ENCODE results near the gene B3GNT7.

Gene B3GNT7

GRCh38 chr2:231364961-231365810 lies 30.3 kb upstream of the B3GNT7 start:
- TF ChIP-seq POLR2AphosphoS5 (IDR thresholded peaks at IDR 0.05; ENCODE audit: low read depth, low read length) (no peak), TAF1 (IDR thresholded peaks at IDR 0.05; ENCODE audit: borderline replicate concordance, insufficient read depth, low read length) (no peak), SIN3A (IDR thresholded peaks at IDR 0.05; ENCODE audit: borderline replicate concordance, insufficient read depth, low read length) (no peak), REST (IDR thresholded peaks at IDR 0.05; ENCODE audit: insufficient read depth in 1 of 2, low read depth in 2 of 2, low read length in 2 of 2) (no peak), FOXP2 (optimal IDR thresholded peaks at IDR 0.05; ENCODE audit: borderline replicate concordance, extremely low read depth, extremely low read length, insufficient read depth) (no peak)

- no peak for TF ChIP-seq TAF1 (IDR thresholded peaks at IDR 0.05; ENCODE audit: borderline replicate concordance, insufficient read depth, low read length)
Measured at GRCh38 chr2:231367178-231367577, 28.3 kb upstream of the B3GNT7 start.

- TF ChIP-seq TAF1 (IDR thresholded peaks at IDR 0.05; ENCODE audit: borderline replicate concordance, insufficient read depth, low read length): no peak
- no peak for TF ChIP-seq SIN3A (IDR thresholded peaks at IDR 0.05; ENCODE audit: borderline replicate concordance, insufficient read depth, low read length)
- TF ChIP-seq FOXP2 (optimal IDR thresholded peaks at IDR 0.05; ENCODE audit: borderline replicate concordance, extremely low read depth, extremely low read length, insufficient read depth): no peak
- no peak for TF ChIP-seq POLR2AphosphoS5 (IDR thresholded peaks at IDR 0.05; ENCODE audit: low read depth, low read length)
- TF ChIP-seq REST (IDR thresholded peaks at IDR 0.05; ENCODE audit: insufficient read depth in 1 of 2, low read depth in 2 of 2, low read length in 2 of 2): no peak
Measured at GRCh38 chr2:231369580-231370428, 25.7 kb upstream of the B3GNT7 start.

- no peak for TF ChIP-seq REST (IDR thresholded peaks at IDR 0.05; ENCODE audit: insufficient read depth in 1 of 2, low read depth in 2 of 2, low read length in 2 of 2)
- TF ChIP-seq POLR2AphosphoS5 (IDR thresholded peaks at IDR 0.05; ENCODE audit: low read depth, low read length): no peak
- TF ChIP-seq TAF1 (IDR thresholded peaks at IDR 0.05; ENCODE audit: borderline replicate concordance, insufficient read depth, low read length): no peak
- TF ChIP-seq FOXP2 (optimal IDR thresholded peaks at IDR 0.05; ENCODE audit: borderline replicate concordance, extremely low read depth, extremely low read length, insufficient read depth): no peak
- TF ChIP-seq SIN3A (IDR thresholded peaks at IDR 0.05; ENCODE audit: borderline replicate concordance, insufficient read depth, low read length): no peak
Measured at GRCh38 chr2:231370429-231370748, 25.1 kb upstream of the B3GNT7 start.

- TF ChIP-seq FOXP2 (optimal IDR thresholded peaks at IDR 0.05; ENCODE audit: borderline replicate concordance, extremely low read depth, extremely low read length, insufficient read depth) (no peak), TAF1 (IDR thresholded peaks at IDR 0.05; ENCODE audit: borderline replicate concordance, insufficient read depth, low read length) (no peak), REST (IDR thresholded peaks at IDR 0.05; ENCODE audit: insufficient read depth in 1 of 2, low read depth in 2 of 2, low read length in 2 of 2) (no peak), SIN3A (IDR thresholded peaks at IDR 0.05; ENCODE audit: borderline replicate concordance, insufficient read depth, low read length) (no peak), POLR2AphosphoS5 (IDR thresholded peaks at IDR 0.05; ENCODE audit: low read depth, low read length) (no peak)
Measured at GRCh38 chr2:231370749-231371429, 24.6 kb upstream of the B3GNT7 start.
